ENCODE results near the gene OGDH.
"Not testable (repeated sequence)": the region's sequence is repeated elsewhere in the genome, so short reads cannot be mapped to it uniquely, and the experiment has no call there.

OGDH gene

DNA sequence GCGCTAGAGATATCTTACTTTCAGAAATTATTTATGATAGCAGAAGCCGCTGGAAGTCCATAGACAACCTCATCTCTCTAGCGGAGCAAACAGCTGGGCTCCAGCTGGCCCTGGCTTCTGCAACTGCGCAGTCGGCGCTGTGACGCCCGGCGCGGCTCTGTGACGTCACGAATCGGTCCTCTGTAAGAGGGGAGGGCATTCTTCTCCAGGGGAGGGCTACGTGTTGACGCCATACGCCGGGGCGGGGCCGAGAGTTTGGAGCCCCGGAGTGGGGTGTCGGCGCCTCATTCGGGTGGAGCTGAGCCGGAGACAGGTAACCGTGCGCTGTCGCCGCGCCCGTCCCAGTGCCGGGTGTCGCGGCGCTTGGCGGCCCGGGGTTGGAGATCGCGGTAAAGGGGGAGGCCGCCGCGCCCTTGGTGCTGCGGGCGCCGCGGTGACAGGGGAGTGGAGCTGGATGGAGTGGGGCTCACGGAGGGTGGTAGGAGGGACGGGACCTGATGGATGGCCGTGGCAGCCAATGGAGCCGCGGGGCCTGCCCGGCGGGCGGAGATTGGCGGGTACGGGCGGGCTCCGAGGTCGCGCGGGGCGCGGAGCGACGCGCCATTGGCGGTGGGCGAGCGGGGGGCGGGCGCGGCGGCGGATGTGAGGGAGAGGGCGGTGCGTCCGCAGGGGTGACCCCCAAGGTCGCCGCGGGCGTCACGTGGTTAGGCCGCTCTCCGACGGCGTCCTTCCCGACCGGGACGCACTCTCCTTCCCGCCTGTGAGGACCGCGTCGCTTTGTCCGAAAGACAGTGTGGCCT, at the start of gene OGDH:
Gene OGDH, plus strand, starts transcription at position 287 of the 800 bp plus-strand sequence. CDS start 17,717 bp downstream, outside the sequence.
- peak; percentile 77 for DNase-seq

DNA sequence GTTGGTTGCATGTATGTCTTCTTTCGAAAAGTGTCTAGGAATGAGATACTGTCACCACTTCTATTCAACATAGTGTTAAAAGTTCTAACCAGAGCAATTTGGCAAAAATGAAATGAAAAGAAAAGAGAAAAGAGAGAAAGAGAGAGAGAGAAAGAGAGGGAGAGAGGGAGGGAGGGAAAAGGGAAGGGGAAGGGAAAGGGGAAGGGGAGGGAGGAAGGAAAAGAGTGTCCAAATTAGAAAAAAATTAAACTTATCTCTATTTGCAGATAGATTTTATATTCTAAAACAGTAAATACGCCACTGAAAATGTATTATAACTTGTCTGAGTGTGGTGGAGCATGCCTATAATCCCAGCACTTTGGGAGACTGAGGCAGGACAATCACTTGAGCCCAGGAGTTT, 48.9 kb upstream of the OGDH start:
- DNase-seq, result no peak

DNA sequence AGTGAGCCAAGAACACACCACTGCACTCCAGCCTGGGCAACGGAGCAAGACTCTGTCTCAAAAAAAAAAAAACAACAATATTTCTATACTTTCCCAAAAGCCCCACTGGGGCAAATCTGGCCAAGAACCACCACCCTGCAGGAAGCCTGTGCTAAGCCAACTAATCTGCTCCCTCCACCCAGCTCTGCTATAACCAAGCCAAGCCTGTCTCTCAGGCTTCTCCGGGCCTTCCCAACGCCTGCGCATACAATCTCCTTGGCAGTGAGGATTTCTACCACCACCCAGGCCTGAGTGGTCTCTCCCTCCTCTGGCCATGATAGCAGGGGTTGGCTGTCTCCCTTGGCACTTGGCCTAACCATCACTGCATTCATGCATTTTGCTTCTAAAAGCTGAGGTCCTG, 46.9 kb upstream of the OGDH start:
- DNase-seq, result no peak

DNA sequence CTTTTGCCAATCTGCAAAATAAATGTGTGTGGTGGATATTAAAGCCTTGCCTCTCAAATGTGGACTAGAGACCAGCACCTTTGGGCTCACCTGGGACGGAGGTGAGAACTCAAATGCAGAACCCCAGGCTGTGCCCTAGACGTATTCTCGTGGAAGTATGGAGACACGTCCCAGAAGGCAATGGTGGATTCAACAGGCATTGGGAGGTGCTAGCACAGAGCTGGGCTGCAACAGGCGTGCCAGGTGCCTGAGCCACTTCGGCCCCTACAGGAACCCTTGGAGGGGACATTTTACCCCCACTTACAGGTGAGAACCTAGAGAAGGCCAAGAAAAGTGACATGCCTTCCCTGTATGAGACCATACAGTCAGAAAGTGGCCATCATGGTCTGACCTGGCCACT, 44.9 kb upstream of the OGDH start:
- no peak for DNase-seq

DNA sequence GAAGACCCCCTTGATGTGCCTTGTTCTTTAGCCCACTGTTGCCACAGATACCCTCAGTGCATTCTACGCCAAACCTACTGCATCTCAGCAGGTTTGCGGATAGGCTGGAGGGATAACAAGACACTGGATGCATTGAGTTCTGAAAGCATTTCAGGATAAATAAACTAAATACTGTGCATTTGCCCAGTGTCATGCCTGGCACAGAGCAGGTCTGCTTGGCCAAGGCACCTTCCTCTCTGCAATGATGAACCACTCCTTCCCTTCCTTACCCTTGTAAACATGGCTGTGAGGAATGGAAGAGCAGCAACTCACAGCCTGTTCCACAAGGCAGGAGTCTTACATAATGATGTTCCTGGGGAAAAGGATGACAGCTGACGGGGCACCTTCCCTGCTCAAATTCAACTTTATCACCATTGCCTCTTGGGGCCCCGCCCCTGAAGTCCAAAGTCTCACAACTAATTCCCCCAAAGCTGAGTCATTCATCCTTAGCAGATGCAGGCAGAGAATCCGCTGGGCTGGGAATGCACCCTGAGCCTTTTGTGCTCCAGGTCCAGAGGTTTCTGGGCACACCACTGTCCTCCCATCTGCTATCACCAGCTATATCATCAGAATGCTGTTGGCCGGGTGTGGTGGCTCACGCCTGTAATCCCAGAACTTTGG, 44.3 kb upstream of the OGDH start:
- no peak for DNase-seq

DNA sequence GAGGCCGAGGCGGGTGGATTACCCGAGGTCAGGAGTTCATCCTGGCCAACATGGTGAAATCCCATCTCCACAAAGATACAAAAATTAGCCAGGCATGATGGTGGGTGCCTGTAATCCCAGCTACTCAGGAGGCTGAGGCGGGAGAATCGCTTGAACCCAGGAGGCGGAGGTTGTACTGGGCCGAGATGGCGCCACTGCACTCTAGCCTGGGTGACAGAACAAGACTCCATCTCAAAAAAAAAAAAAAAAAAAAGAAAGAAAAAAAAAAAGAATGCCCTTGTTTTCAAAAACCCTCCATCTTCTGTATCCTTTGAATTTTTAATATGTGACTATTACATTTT, 43.8 kb upstream of the OGDH start:
- DNase-seq, result not testable (repeated sequence)

DNA sequence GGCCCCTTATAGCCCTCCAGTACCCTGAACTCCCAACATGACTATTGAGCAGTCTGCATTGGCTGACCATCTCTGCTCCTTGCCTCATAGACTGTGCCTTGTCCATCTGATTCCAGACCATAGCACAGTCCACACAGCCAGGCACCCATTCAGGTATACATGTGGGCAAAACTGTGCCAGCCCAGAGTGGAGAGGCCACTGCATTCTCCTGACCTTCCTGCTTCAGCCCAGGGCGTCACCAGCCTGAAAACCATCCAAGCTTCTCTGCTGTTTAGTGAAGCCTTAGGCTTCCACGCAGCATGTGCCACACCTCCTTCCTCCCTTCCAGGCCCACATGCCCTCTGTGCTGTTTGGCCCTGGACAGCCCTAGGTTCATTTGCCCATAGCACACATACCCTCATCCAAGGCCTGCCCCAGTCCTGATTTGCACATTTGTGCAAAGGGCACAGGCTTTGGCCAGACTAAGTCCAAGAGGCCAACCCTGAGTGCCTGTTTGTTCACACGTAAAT, 43.2 kb upstream of the OGDH start:
- no peak for DNase-seq

DNA sequence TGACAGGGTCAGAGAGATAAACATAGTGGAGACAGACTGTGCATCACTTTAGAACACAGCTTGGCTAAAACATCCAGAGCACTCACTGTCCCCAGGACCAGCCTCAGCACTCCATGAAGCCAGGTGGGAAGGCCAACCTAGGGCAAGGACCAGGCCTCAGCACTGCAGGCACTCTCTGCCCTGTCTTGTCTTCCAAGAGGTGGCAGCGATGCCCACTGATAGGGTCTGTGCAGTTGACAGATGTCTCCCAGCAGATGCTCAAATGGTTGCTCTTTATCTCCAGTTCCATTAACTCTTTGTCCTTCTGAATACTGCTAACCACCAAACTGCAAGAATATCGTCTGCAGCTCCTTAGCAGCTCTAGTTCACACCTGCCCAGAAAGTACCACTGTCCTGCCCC, 41.8 kb upstream of the OGDH start:
- DNase-seq, result no peak

DNA sequence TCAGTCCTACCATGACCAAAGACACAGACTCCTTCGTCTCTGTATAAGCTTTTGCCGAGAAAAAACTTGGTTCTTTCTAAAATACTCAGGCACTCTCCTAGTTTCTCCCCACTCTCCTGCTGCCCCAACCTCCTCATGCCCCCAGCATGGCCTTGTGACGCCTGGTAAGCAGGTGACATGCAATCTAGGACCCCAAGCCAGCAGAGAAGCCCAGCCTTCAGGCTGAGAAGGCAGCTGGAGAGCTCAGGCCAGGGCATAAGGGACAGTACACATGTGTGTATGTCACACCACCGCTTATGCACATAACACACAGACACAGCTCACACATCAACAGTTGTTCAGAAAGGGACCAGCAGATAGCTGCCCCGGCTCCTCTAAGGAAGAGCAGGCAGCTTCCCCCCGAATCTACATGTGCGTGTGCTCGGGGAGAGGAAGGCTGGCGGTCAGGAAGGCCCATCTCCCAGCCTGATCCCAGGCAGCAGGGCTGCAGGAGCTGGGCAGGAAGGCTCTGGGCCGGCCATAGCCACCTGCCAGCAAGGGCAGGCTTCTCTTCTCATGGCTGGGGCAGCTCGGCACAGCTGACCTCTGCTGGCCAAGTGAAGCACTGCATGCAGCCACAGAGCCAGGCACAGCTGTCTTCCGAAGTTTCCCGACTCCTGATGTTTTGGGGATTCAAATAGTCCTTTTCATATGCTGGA, 41.2 kb upstream of the OGDH start:
- DNase-seq, result no peak

DNA sequence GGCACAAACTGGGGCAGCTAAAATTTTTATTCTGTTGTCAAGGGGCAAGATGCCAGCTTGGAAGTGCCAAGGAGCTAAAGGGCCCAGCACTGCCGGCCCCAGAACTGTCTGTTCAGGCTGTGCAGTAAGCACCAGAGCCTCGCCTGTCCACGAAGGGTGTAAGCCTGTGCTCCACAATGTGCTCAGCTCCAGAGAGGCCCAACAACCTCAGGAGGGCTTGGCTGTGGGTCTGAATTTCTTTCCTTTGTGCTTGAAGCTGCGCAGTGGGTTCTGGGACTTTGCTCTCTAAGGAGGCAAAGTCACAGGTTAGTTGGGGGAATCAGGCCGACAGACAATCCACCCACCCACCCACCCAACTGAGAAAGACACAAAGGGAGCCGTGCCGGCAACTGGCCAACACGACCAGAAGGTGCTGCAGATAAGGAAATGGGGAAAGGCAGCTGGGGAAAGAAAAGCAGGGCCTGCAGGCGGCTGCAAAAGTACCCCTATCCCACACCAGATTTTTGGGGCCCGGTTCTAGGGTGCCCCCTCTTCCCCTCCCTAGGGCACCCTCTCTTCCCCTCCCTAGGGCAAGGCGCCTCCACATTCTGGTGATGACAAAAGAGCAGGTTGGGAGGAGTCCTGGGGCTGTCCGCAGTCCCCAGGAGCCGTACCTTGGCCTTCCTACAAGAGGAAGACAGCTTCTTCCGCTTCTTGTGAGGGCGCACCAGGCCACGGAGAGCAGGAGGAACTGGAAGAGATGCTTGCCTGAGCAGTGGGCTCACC, 40.5 kb upstream of the OGDH start:
- no peak for DNase-seq

DNA sequence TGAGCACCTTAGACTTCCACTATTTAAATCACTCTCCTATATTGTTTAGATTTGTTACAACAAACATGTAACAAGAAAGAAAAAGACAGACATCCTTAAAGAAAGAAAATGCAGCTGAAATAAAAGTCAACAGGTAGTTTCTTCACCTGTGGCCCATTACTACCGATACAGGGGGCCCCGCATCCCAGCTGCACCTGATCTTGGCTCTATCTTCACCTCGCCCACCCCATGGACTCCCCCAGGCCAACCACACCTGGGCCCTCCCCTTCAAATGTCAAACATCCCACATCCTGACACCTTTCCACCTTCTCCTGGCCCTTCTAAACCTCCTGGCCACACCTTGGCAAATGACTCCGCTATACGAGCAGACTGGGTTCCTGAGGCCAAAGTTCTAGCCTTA, 39.7 kb upstream of the OGDH start:
- DNase-seq, result no peak

DNA sequence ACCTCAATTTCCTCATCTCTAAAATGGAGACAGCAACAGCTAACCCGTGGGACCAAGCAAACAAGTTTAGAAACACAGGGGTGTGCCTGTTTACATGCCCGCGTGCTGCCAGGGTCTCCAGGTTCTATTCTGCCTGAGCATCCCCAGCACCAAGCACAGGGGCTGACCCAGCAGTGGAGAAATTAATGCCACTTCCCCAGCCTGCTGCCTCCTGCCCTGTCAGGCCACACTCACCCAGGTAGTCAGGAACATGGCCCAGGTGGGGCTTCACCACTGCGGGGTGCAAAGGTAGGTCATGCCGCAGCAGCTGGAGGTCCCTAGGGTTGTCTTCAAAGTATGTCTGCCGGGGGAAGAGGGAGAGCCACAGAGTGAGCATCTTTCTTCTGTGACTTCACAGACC, 38.5 kb upstream of the OGDH start:
- no peak for DNase-seq

DNA sequence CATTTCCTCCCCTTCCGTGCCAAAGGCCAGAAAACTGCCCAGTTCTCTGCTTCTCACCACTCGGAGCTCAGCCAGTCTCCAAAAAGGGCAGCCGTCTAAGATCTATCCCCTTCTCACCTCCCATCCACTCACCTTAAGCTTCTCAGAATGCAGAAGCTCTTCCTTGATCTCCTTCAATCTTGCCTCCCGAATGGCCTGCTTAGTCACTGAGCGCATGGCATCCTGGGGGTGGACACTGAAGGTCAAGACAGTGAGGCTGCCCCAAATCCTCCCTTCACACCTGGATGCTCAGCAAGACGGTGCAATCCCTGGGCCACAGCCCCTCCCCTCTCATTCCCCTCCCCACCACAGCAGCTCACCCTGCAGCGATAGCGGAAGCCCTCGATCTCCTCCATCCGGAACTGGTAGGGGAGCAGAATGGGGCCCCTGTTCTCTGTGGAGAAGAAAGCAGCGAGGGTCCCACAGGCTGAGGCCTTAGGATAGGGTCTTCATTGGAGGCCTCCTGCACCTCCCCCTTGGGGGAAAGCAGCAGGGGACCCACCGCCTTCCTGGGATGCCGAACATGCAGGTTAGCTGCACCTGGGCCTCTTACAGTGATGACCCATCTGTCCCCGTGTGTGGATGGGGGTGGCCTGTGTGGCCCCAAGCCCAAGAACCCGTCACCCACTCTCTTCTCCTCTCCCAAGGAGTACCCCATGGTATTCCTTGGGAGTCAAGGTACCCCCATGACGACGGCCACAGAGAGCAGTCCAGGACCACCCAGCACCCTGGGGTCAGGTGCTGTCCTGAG, 37.5 kb upstream of the OGDH start:
- DNase-seq, result no peak

DNA sequence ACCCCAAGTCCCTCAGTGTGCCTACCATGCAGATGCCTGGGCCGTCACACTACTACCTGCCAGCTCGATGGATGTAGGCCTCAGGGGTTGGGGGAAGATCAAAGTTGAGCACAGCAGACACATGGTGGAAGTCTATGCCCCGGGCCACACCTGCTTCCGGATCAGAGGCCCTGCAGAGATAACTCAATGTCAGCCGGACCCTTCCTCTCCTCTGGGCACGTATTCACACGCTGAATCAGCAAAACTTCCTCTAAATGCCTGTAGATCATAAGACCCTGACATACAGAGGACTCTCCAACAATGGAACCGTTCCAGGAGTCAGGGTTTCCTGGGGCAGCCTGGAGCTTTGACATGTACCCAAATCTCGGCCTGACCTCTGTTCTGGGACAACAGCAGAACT, 36.5 kb upstream of the OGDH start:
- no peak for DNase-seq

DNA sequence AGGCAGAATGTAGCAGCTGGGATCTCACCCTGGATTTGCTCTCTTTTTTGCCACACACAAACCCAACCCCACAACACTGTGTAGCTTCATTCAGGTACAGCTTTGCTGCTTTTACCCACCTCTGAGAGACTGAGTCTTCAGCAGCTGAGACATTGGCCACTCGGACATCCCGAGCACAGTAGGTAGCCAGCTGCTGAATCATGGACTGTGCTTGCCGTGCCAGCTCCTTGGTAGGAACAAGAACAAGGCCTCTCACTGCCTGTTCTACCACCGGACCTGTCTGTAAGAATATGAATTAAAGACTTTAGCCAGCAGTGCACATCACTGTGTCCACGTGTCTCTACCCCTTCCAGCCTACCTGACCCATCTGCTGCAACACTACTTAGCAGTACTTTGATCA, 33.7 kb upstream of the OGDH start:
- no peak for DNase-seq

DNA sequence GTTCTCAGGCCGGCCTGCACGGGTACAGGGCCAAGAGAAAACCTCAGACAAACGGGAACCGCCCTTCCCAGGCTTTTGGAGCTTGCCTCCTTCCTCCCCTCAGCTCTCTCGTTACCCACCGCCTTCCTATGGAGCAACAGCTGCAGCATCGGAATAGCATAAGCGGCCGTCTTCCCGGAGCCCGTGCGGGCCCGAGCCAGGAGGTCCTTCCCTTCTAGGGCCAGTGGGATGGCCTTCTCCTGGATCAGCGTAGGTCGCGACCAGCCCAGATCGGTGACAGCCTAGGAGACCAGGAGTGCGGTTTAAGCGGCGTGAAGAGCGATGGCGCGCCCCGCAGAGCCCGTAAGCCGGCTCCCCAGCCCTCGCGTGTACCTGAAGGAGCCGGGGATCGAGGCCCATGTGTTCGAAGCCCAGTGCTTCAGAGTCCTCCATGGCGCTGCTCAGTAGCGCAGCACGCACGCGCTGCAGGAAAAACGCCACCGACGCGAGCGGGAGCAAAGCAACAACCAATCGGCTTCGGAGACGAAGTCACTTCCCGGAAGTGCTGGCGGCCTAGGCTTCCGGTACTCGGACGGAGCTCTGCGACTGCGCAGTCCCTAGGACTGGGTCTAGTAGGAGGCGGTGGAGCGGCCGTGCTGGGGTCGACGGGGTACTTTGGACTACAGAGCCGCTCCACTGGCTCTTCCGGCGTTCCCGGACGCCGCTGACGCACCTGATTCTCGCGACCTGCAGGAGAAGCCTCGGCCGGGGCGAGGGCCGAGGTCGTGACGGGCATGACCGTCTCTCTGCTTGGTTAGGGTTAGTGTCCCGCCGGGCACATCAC, 32.8 kb upstream of the OGDH start, which contains the start of gene DDX56:
Gene DDX56, minus strand, starts transcription at position 445 of the 823 bp plus-strand sequence. Its CDS starts 13 bp downstream, at position 432.
- DNase-seq, result peak; percentile 61

DNA sequence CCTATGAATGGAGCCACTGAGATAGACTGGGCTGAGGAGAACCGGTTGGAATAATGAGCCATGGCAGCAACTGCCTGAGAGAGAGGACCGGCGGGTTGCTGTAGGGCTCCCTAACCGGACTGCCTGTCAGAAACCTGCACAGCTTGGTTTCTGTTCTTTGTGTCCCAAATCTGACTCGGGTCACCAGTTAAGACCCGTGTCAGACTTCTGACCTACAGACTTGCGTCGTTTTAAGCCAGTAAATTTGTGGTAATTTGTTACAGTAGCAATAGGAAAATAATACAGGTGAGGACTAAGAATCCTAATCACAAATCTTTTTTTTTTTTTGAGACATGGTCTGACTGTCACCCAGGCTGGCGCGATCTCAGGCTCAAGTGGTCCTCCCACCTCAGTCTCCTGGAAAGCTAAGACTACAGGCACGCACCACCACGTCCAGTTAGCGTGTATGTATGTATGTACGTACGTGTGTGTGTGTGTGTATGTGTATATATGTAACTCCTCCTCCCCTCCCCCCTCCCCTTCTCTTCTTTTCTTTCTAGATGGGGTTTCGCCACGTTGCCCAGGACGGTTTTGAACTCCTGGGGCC, 32.0 kb upstream of the OGDH start:
- no peak for DNase-seq

DNA sequence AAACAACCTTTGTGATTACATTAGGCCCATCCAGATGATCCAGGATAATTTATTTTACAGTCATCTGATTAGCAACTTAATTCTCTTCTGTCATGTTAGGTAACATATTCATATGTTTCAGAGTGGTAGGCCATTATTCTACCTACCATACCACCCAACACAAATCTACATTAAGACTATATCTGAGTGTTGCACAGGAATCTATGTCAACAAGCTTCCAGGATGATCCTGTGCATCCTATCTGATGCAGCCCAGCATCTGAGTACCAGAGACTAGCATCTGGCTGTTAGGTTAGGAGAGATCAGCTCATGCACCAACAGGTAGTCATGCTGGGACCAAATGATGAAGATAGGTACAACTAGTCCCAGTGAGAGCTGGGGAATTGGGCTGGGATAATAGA, 31.4 kb upstream of the OGDH start:
- no peak for DNase-seq

DNA sequence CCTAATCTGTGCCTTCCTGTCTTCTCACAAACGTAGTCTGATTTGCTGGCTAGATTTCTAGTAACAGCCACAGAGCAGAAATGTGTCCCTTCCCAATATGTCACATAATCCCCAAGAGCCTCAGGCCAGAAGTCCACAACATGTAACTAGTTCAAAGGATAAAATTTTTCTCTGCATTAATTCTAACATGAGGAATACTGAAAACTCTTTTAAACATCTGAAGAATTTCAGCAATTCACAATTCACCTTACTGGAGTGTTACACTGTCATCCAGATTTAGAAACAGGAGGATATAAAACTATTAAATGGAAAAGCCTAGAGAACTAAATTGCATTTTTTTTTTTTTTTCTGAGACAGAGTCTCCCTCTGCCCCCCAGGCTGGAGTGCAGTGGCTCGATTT, 30.2 kb upstream of the OGDH start:
- DNase-seq, result no peak

DNA sequence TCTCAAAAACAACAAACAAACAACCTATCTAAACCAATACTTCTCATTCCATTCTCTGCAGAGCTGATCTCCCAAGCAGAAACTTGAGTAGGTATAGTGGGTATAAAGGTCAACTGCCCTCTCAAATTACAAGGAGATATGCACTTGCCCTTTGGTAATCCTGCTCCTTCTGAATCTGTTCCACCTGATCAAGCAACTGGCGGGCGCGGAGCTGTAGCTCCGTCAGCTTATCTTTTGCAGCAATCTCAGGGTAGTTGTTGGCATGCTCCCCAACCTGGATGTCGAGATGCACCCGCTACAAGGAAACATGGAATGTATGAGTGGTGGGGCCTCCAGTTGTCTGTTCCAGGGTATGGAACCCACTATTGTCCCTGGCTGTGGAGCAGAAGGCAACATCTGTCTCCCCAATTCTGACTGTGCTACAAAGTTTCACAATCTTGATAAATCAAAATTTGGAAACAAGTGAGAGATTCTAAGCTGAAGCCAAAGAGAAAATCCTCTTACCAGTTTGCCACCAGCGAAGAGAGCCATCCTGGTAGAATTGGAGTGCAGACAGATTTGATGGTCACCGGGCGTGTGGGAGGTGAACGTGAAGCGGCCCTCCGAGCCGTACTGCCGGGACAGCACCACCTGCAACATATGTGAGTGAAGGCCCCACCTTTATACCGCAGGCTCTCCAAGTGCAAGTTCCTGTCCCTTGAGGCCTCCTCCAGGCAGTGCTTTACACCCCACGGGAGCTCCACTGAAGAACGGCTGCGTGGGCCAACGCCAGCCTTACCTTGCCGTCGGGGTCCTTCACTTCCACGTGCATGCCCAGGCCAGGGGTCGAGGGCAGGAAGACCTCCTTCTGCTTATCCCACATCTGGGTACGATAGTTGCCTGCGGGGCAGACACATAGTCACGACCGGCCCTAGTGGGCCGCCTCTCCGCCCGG, 25.2 kb upstream of the OGDH start:
- no peak for DNase-seq

All from cortex of kidney (tissue), 1 donor.